Body of pancreas (tissue), 4 donors: Measurements from ENCODE around the gene IREB2. TPM values are rescaled to one million over a fixed set of nuclear protein-coding genes. Genes with fewer than 3 reads are reported as not detected.

Experiments
- ATAC-seq: fragments of 150-250 bp; one replicate; pipeline ENCODE4 v1.9.1; 2016
- DNase-seq, 4 donors: peaks; one replicate each; pipeline ENCODE4 v3.0.0-alpha.2; 2019
- H3K27ac ChIP-seq, 4 donors: fragments of 200-600 bp; sonication (generic); 1 replicate in 3 of 4; 2 replicates in 1 of 4; pipeline versions ENCODE4 v1.5.1 to v1.6.1; 2016 to 2019; ENCODE audit warnings: mild to moderate bottlenecking in 1 of 4, mixed read lengths in 1 of 4, moderate library complexity in 1 of 4
- H3K27me3 ChIP-seq, 2 donors: fragments of 200-600 bp; sonication (generic); one replicate each; pipeline ENCODE4 v1.6.0; 2016; ENCODE audit warnings: mild to moderate bottlenecking in 1 of 2
- H3K36me3 ChIP-seq, 2 donors: fragments of 200-600 bp; sonication (generic); replicated peaks in 1 of 2; 2 replicates each; pipeline ENCODE4 v1.5.1; 2016; ENCODE audit warnings: low read depth in 2 of 2; ENCODE audit not compliant: insufficient read depth in 1 of 2
- H3K4me1 ChIP-seq: fragments of 200-600 bp; sonication (generic); one replicate; pipeline ENCODE4 v1.6.0; 2016
- H3K4me3 ChIP-seq, 2 donors: fragments of 200-600 bp; sonication (generic); 1 replicate in 1 of 2; 2 replicates in 1 of 2; pipeline ENCODE4 v1.5.1; 2016 to 2019
- H3K9me3 ChIP-seq, 3 donors: fragments of 200-600 bp; sonication (generic); 1 replicate in 2 of 3; 2 replicates in 1 of 3; pipeline ENCODE4 v1.5.1; 2016
- CTCF ChIP-seq, 7 experiments: fragments of 450-650 bp in 4 of 7; fragments of 200-600 bp in 3 of 7; sonication (generic) in 3 of 7; IDR thresholded peaks; one replicate each; pipeline ENCODE4 v1.5.1; 2016 to 2019; ENCODE audit warnings: antibody characterized with exemption in 7 of 7
- POLR2A ChIP-seq, 3 donors: fragments of 450-650 bp; IDR thresholded peaks; one replicate each; pipeline ENCODE4 v1.6.1; 2016; ENCODE audit warnings: antibody characterized with exemption in 3 of 3, mild to moderate bottlenecking in 2 of 3
- WGBS, 2 donors: methylation state at CpG; one replicate each; pipeline ENCODE4 v1.1.5; 2017; 5-methylcytosine and 5-hydroxymethylcytosine counted together
- intact Hi-C: fragments of 100-400 bp; cut with DNase I; formaldehyde crosslinking; loops from one replicate; pipeline ENCODE4 v1.15.1; 2023
- total RNA-seq, 2 donors: library from RNA; depleted of rRNA; stranded (reverse); fragments of >200 nt; gene quantifications; one replicate each; pipeline ENCODE4 v1.1.0, GENCODE V29; 2016

The IREB2 gene
- total RNA-seq, 2 donors from 2014 or later: 16.2 to 31.9 TPM

GRCh38 chr15:78408961-78409360 lies 29.1 kb upstream of the IREB2 start:
- TF ChIP-seq CTCF (IDR thresholded peaks at IDR 0.05) (no peak), POLR2A (IDR thresholded peaks at IDR 0.05) (no peak)
- Histone ChIP-seq H3K4me1 (no peaks in the 10 kb centered on the region), H3K27ac (no peak overlapping the region), H3K27me3 (no peaks in the 10 kb centered on the region), H3K36me3 (no peaks in the 10 kb centered on the region), H3K4me3 (no peak overlapping the region), H3K9me3 (no peaks in the 10 kb centered on the region)
- ATAC-seq (no peak), DNase-seq (no peak)
- intact Hi-C loops: no loop called here
- 25 to 36% methylated on average over 2 of the region's 2 CpGs for WGBS, 2 donors

GRCh38 chr15:78411061-78411460 lies 27.0 kb upstream of the IREB2 start:
- Histone ChIP-seq H3K27me3 (no peaks in the 10 kb centered on the region), H3K36me3 (no peaks in the 10 kb centered on the region), H3K9me3 (no peaks in the 10 kb centered on the region), H3K4me1 (no peaks in the 10 kb centered on the region), H3K27ac (no peak overlapping the region), H3K4me3 (no peak overlapping the region)
- ATAC-seq: no peak
- DNase-seq: no peak
- intact Hi-C loops: no loop called here
- WGBS, 2 donors: 32 to 47% methylated on average over 1 of the region's 1 CpG
- TF ChIP-seq CTCF (IDR thresholded peaks at IDR 0.05): no peak

GRCh38 chr15:78414621-78415250 lies 23.3 kb upstream of the IREB2 start:
- Histone ChIP-seq H3K27ac (no peak overlapping the region), H3K36me3 (no peaks in the 10 kb centered on the region), H3K27me3 (no peaks in the 10 kb centered on the region), H3K4me3 (no peak overlapping the region), H3K9me3 (no peaks in the 10 kb centered on the region), H3K4me1 (no peaks in the 10 kb centered on the region)
- intact Hi-C loops: no loop called here
- no peak for DNase-seq
- 64 to 70% methylated on average over 3 of the region's 3 CpGs for WGBS, 2 donors
- no peak for ATAC-seq
- TF ChIP-seq CTCF (IDR thresholded peaks at IDR 0.05) (no peak), POLR2A (IDR thresholded peaks at IDR 0.05) (no peak)

GRCh38 chr15:78415284-78415683 lies 22.7 kb upstream of the IREB2 start:
- H3K9me3 ChIP-seq: no peaks in the 10 kb centered on the region
- H3K4me1 ChIP-seq: no peaks in the 10 kb centered on the region
- H3K27ac ChIP-seq: no peak overlapping the region
- no peaks in the 10 kb centered on the region for H3K27me3 ChIP-seq
- TF ChIP-seq CTCF (IDR thresholded peaks at IDR 0.05) (no peak), POLR2A (IDR thresholded peaks at IDR 0.05) (no peak)
- H3K4me3 ChIP-seq: no peak overlapping the region
- ATAC-seq (no peak), DNase-seq (no peak)
- H3K36me3 ChIP-seq: no peaks in the 10 kb centered on the region
- 51 to 57% methylated on average over 4 of the region's 4 CpGs for WGBS, 2 donors
- intact Hi-C loops: no loop called here
